ENCODE measurements around the gene TBC1D30.

- TF ChIP-seq CTCF (conservative IDR thresholded peaks at IDR 0.05 in 1 of 2, IDR thresholded peaks at IDR 0.05 in 1 of 2; ENCODE audit: extremely low read depth in 1 of 2, insufficient read depth in 1 of 2, low read depth in 1 of 2, low read length in 2 of 2) (no peak), EZH2 (IDR thresholded peaks at IDR 0.05; ENCODE audit: borderline replicate concordance, low read length) (no peak)
Observed at GRCh38 chr12:64806593-64807460, 17.6 kb upstream of the TBC1D30 start.

Measured in mammary epithelial cell (primary cell).